Colonic mucosa (tissue), 4 donors: Measurements from ENCODE around the gene B3GNT8. TPM values are rescaled to one million over a fixed set of nuclear protein-coding genes. Genes with fewer than 3 reads are reported as not detected.

Source experiments
- DNase-seq: peaks from one replicate; pipeline ENCODE4 v3.0.0-alpha.2; 2020
- H3K27ac ChIP-seq: fragments of 200-600 bp; one replicate; pipeline ENCODE4 v1.8.0; 2021
- H3K27me3 ChIP-seq: fragments of 200-600 bp; one replicate; pipeline ENCODE4 v1.8.0; 2021
- H3K36me3 ChIP-seq: fragments of 200-600 bp; one replicate; pipeline ENCODE4 v1.8.0; 2021
- H3K4me1 ChIP-seq: fragments of 200-600 bp; one replicate; pipeline ENCODE4 v1.8.0; 2021; ENCODE audit warnings: mild to moderate bottlenecking
- H3K4me3 ChIP-seq: fragments of 200-600 bp; one replicate; pipeline ENCODE4 v1.8.0; 2021
- H3K9ac ChIP-seq, 2 donors: one replicate each; pipeline ENCODE4 v1.7.0; 2013; ENCODE audit warnings: control low read depth in 2 of 2, low read depth in 2 of 2, low read length in 2 of 2
- H3K9me3 ChIP-seq: fragments of 200-600 bp; one replicate; pipeline ENCODE4 v1.8.0; 2021
- CTCF ChIP-seq: fragments of 200-600 bp; IDR thresholded peaks from one replicate; pipeline ENCODE4 v1.8.0; 2022; ENCODE audit warnings: antibody characterized with exemption, mild to moderate bottlenecking
- intact Hi-C: fragments of 100-400 bp; cut with DNase I; formaldehyde crosslinking; loops from one replicate; pipeline ENCODE4 v1.14.1; 2022
- total RNA-seq, 2 donors: library from RNA; stranded (reverse); fragmentation: NEBNext Ultra II Directional in 1 of 2; extraction: Animal tissue kit (Norgen Biotek cat#: 25700) in 1 of 2; gene quantifications; one replicate each; pipeline ENCODE4 v1.2.1, GENCODE V29; 2021
- donor health status: healthy.
- donor health status: DM: no; HTN: no; CAD: no.
- donor health status: DM: no; HTN: no; CAD: no.

B3GNT8 gene
- total RNA-seq, 2 donors from 2014 or later: 26.5 to 34.1 TPM

GRCh38 chr19:41447732-41448332, 20.7 kb upstream of the B3GNT8 start:
- intact Hi-C loops: loop anchor here (2.0 to 10.0 kb wide), 2 partner anchors 103 to 119 kb away; no protein-coding TSS in a partner anchor
- H3K9ac ChIP-seq: no peak overlapping the region
- H3K27ac ChIP-seq: no peak overlapping the region
- no peaks in the 10 kb centered on the region for H3K27me3 ChIP-seq
- H3K9me3 ChIP-seq: no peaks in the 10 kb centered on the region
- no peak for DNase-seq
- H3K36me3 ChIP-seq: no peaks in the 10 kb centered on the region
- TF ChIP-seq CTCF: no peak
- H3K4me1 ChIP-seq: no peaks in the 10 kb centered on the region
- no peak overlapping the region for H3K4me3 ChIP-seq

GRCh38 chr19:41445575-41445974, 18.4 kb upstream of the B3GNT8 start:
- H3K9me3 ChIP-seq: no peaks in the 10 kb centered on the region
- no peak overlapping the region for H3K4me3 ChIP-seq
- intact Hi-C loops: loop anchor here (10.0 kb wide), 1 partner anchor 101 kb away; no protein-coding TSS in a partner anchor
- H3K9ac ChIP-seq: no peak overlapping the region
- no peaks in the 10 kb centered on the region for H3K4me1 ChIP-seq
- no peaks in the 10 kb centered on the region for H3K27me3 ChIP-seq
- TF ChIP-seq CTCF: no peak
- H3K36me3 ChIP-seq: no peaks in the 10 kb centered on the region
- no peak for DNase-seq
- H3K27ac ChIP-seq: no peak overlapping the region

GRCh38 chr19:41443813-41444455, 16.8 kb upstream of the B3GNT8 start:
- Histone ChIP-seq H3K27ac (no peak overlapping the region), H3K9ac (no peak overlapping the region), H3K4me1 (peaks cover 2% of the 10 kb centered on the region), H3K36me3 (no peaks in the 10 kb centered on the region), H3K27me3 (no peaks in the 10 kb centered on the region), H3K4me3 (no peak overlapping the region), H3K9me3 (no peaks in the 10 kb centered on the region)
- DNase-seq: no peak
- intact Hi-C loops: loop anchor here (10.0 kb wide), 1 partner anchor 99 kb away; no protein-coding TSS in a partner anchor
- TF ChIP-seq CTCF: no peak

- no peak within 1 kb of the TSS for H3K27ac ChIP-seq
- no peaks in the 10 kb centered on the region for H3K27me3 ChIP-seq
- peaks cover 3% of the 10 kb centered on the region for H3K4me1 ChIP-seq
- no peak for DNase-seq
- no peak for TF ChIP-seq CTCF
- intact Hi-C loops: loop anchor here (10.0 kb wide), 1 partner anchor 98 kb away; no protein-coding TSS in a partner anchor
- H3K9ac ChIP-seq: no peak within 1 kb of the TSS
- H3K36me3 ChIP-seq: no peaks in the 10 kb centered on the region
- no peak within 1 kb of the TSS for H3K4me3 ChIP-seq
- H3K9me3 ChIP-seq: no peaks in the 10 kb centered on the region
Measured at GRCh38 chr19:41442473-41443355, 15.5 kb upstream of the B3GNT8 start, which contains the start of gene ERICH4. Gene ERICH4 (plus strand): TSS chr19:41443156. CDS start chr19:41443170, 14 bp downstream.

- Histone ChIP-seq H3K27me3 (no peaks in the 10 kb centered on the region), H3K36me3 (no peaks in the 10 kb centered on the region), H3K9ac (no peak overlapping the region), H3K4me1 (peaks cover 3% of the 10 kb centered on the region), H3K9me3 (no peaks in the 10 kb centered on the region), H3K4me3 (no peak overlapping the region), H3K27ac (no peak overlapping the region)
- no peak for TF ChIP-seq CTCF
- intact Hi-C loops: loop anchor here (10.0 kb wide), 1 partner anchor 97 kb away; no protein-coding TSS in a partner anchor
- no peak for DNase-seq
Measured at GRCh38 chr19:41441321-41441945, 14.3 kb upstream of the B3GNT8 start.
